Measurements from ENCODE around the gene LSM2. TPM values are rescaled to one million over a fixed set of nuclear protein-coding genes. Genes with fewer than 3 reads are reported as not detected.
A peak's percentile ranks its signal among the peaks of the same experiment; 100 is the strongest.

The LSM2 gene
- total and polyA plus RNA-seq, 7 experiments from 2014 or later = 22.9 to 94.5 (median 31.1) TPM

GRCh38 chr6:31830886-31831335, 24.1 kb upstream of the LSM2 start:
- H3K27ac ChIP-seq (ENCODE audit: low read depth, low read length) = peak overlapping the region; percentile 73
- peaks cover 0 to 9% (median 0%) of the 10 kb centered on the region in 3 experiments for H3K36me3 ChIP-seq (ENCODE audit: control insufficient read depth in 2 of 3, insufficient read depth in 3 of 3, low read length in 3 of 3)
- intact Hi-C loops (cut with micrococcal nuclease) = loop anchor here (1.0 to 10.0 kb wide), 11 partner anchors 14 to 1024 kb away; partner anchors contain the start of genes BAG6 (in 1 of the 2), DDAH2 (in 1 of the 2), MICA (in 1 of the 2) and MICB (in 1 of the 2)
- ChIA-PET CTCF (interaction anchor here (0.6 to 2.4 kb wide), 19 partner anchors 13 to 282 kb away, joined by 3 to 23 read pairs (median 3); partner anchors contain the start of genes DDAH2, LY6G5C, NEU1 and VARS1), POLR2A (interaction anchor here (0.6 to 4.4 kb wide), 23 partner anchors 9 to 1004 kb away, joined by 3 to 33 read pairs (median 5); partner anchors contain the start of genes C6orf47, CSNK2B, DDAH2 and GPANK1)
- no peaks in the 10 kb centered on the region for H3K27me3 ChIP-seq (ENCODE audit: control insufficient read depth in 2 of 2, insufficient read depth in 2 of 2, low read length in 2 of 2)
- H3K9me3 ChIP-seq (ENCODE audit: control insufficient read depth in 2 of 3, low read length in 3 of 3) = no peaks in the 10 kb centered on the region
- H3K4me3 ChIP-seq (ENCODE audit: low read length) = peak overlapping the region; percentile 82
- Mint-ChIP-seq H3K27me3 (no peaks in the 10 kb centered on the region), H3K4me3 (peak overlapping the region; percentile 86 to 100 (median 96)), H3K4me1 (peaks cover 12 to 42% (median 36%) of the 10 kb centered on the region in 7 donors), H3K36me3 (peaks cover 0 to 11% (median 0%) of the 10 kb centered on the region in 5 donors), H3K27ac (peak overlapping the region; percentile 79 to 96 (median 88)), H3K9me3 (no peaks in the 10 kb centered on the region)
- H3K4me1 ChIP-seq (ENCODE audit: control insufficient read depth in 2 of 2, insufficient read depth in 2 of 2, low read length in 2 of 2) = peaks cover 14 to 23% of the 10 kb centered on the region in 2 donors
- DNase-seq (no peak), ATAC-seq (no peak)

GRCh38 chr6:31829633-31830283, 23.0 kb upstream of the LSM2 start:
- CTCF ChIA-PET = interaction anchor here (0.6 to 2.4 kb wide), 12 partner anchors 11 to 281 kb away, joined by 3 to 23 read pairs (median 3); partner anchors contain the start of genes DDAH2, LTB, LY6G5C and NEU1

GRCh38 chr6:31827286-31828079, 20.7 kb upstream of the LSM2 start, which contains the start of gene HSPA1B:
Gene HSPA1B, plus strand, starts transcription at chr6:31827738. Its CDS starts 213 bp downstream, at chr6:31827951.
- Mint-ChIP-seq H3K27me3 (no peaks in the 10 kb centered on the region), H3K4me1 (peaks cover 11 to 51% (median 46%) of the 10 kb centered on the region in 7 donors), H3K36me3 (peaks cover 0 to 3% (median 0%) of the 10 kb centered on the region in 5 donors), H3K4me3 (peak within 1 kb of the TSS; percentile 85 to 97 (median 90)), H3K9me3 (no peaks in the 10 kb centered on the region), H3K27ac (peak within 1 kb of the TSS; percentile 93 to 99 (median 97))
- peak; percentile 80 for ATAC-seq
- Histone ChIP-seq H3K4me1 (ENCODE audit: control insufficient read depth in 2 of 2, insufficient read depth in 2 of 2, low read length in 2 of 2) (peaks cover 12 to 17% of the 10 kb centered on the region in 2 donors), H3K27me3 (ENCODE audit: control insufficient read depth in 2 of 2, insufficient read depth in 2 of 2, low read length in 2 of 2) (no peaks in the 10 kb centered on the region), H3K9me3 (ENCODE audit: control insufficient read depth in 2 of 3, low read length in 3 of 3) (no peaks in the 10 kb centered on the region), H3K36me3 (ENCODE audit: control insufficient read depth in 2 of 3, insufficient read depth in 3 of 3, low read length in 3 of 3) (no peaks in the 10 kb centered on the region), H3K27ac (ENCODE audit: low read depth, low read length) (peak within 1 kb of the TSS; percentile 72), H3K4me3 (ENCODE audit: low read length) (peak within 1 kb of the TSS; percentile 74)
- ChIA-PET POLR2A (interaction anchor here (0.8 to 3.4 kb wide), 18 partner anchors 8 to 279 kb away, joined by 3 to 29 read pairs (median 5); partner anchors contain the start of genes ABHD16A, BAG6, DDAH2 and GPANK1), CTCF (interaction anchor here (0.6 to 1.5 kb wide), 8 partner anchors 12 to 147 kb away, joined by 3 to 7 read pairs (median 4); partner anchors contain the start of genes HSPA1A, HSPA1L, LSM2 and LY6G5C)
- peak; percentile 55 to 96 (median 82) for DNase-seq
- intact Hi-C loops (cut with micrococcal nuclease) = loop anchor here (1.0 to 10.0 kb wide), 10 partner anchors 32 to 368 kb away; partner anchors contain the start of genes DDAH2 (in 1 of the 2), GPANK1 (in 1 of the 2), GPSM3 (in 1 of the 2) and NEU1 (in 1 of the 2)

More at GRCh38 chr6:31829633-31830283, 23.0 kb upstream of the LSM2 start:
- intact Hi-C loops (cut with micrococcal nuclease) = loop anchor here (1.0 to 10.0 kb wide), 12 partner anchors 13 to 1025 kb away; partner anchors contain the start of genes BAG6 (in 1 of the 2), DDAH2 (in 1 of the 2), GPSM3 (in 1 of the 2) and MICA (in 1 of the 2)
- H3K4me1 Mint-ChIP-seq = peaks cover 11 to 44% (median 37%) of the 10 kb centered on the region in 7 donors
- peak in 6 of 9 donors; percentile 45 to 67 (median 54) for DNase-seq
- no peaks in the 10 kb centered on the region for H3K27me3 ChIP-seq (ENCODE audit: control insufficient read depth in 2 of 2, insufficient read depth in 2 of 2, low read length in 2 of 2)
- no peaks in the 10 kb centered on the region for H3K27me3 Mint-ChIP-seq
- H3K36me3 Mint-ChIP-seq = peaks cover 0 to 3% (median 0%) of the 10 kb centered on the region in 5 donors
- peak; percentile 26 for ATAC-seq
- POLR2A ChIA-PET = interaction anchor here (0.6 to 4.4 kb wide), 20 partner anchors 9 to 278 kb away, joined by 3 to 33 read pairs (median 6); partner anchors contain the start of genes C6orf47, CSNK2B, DDAH2 and GPANK1
- H3K4me3 ChIP-seq (ENCODE audit: low read length) = peak overlapping the region; percentile 82
- H3K27ac Mint-ChIP-seq = peak overlapping the region; percentile 79 to 96 (median 88)
- H3K4me1 ChIP-seq (ENCODE audit: control insufficient read depth in 2 of 2, insufficient read depth in 2 of 2, low read length in 2 of 2) = peaks cover 12 to 22% of the 10 kb centered on the region in 2 donors
- H3K36me3 ChIP-seq (ENCODE audit: control insufficient read depth in 2 of 3, insufficient read depth in 3 of 3, low read length in 3 of 3) = peaks cover 0 to 3% (median 0%) of the 10 kb centered on the region in 3 experiments
- no peaks in the 10 kb centered on the region for H3K9me3 Mint-ChIP-seq
- peak overlapping the region; percentile 73 for H3K27ac ChIP-seq (ENCODE audit: low read depth, low read length)
- no peaks in the 10 kb centered on the region for H3K9me3 ChIP-seq (ENCODE audit: control insufficient read depth in 2 of 3, low read length in 3 of 3)
- H3K4me3 Mint-ChIP-seq = peak overlapping the region; percentile 86 to 100 (median 96)

- intact Hi-C loops (cut with micrococcal nuclease) = loop anchor here (1.0 to 10.0 kb wide), 10 partner anchors 32 to 368 kb away; partner anchors contain the start of genes DDAH2 (in 1 of the 2), GPANK1 (in 1 of the 2), GPSM3 (in 1 of the 2) and NEU1 (in 1 of the 2)
- Histone ChIP-seq H3K27ac (ENCODE audit: low read depth, low read length) (peak overlapping the region; percentile 72), H3K27me3 (ENCODE audit: control insufficient read depth in 2 of 2, insufficient read depth in 2 of 2, low read length in 2 of 2) (no peaks in the 10 kb centered on the region), H3K4me3 (ENCODE audit: low read length) (peak overlapping the region; percentile 74), H3K36me3 (ENCODE audit: control insufficient read depth in 2 of 3, insufficient read depth in 3 of 3, low read length in 3 of 3) (no peaks in the 10 kb centered on the region), H3K4me1 (ENCODE audit: control insufficient read depth in 2 of 2, insufficient read depth in 2 of 2, low read length in 2 of 2) (peaks cover 12 to 17% of the 10 kb centered on the region in 2 donors), H3K9me3 (ENCODE audit: control insufficient read depth in 2 of 3, low read length in 3 of 3) (no peaks in the 10 kb centered on the region)
- no peak for DNase-seq
- Mint-ChIP-seq H3K9me3 (no peaks in the 10 kb centered on the region), H3K4me3 (peak overlapping the region; percentile 85 to 97 (median 90)), H3K27ac (peak overlapping the region; percentile 93 to 99 (median 97)), H3K4me1 (peaks cover 11 to 57% (median 51%) of the 10 kb centered on the region in 7 donors), H3K27me3 (no peaks in the 10 kb centered on the region), H3K36me3 (peaks cover 0 to 3% (median 0%) of the 10 kb centered on the region in 5 donors)
- ChIA-PET POLR2A (interaction anchor here (0.6 to 3.4 kb wide), 17 partner anchors 9 to 278 kb away, joined by 3 to 29 read pairs (median 5); partner anchors contain the start of genes ABHD16A, BAG6, DDAH2 and HSPA1A), CTCF (interaction anchor here (0.6 to 1.5 kb wide), 6 partner anchors 19 to 146 kb away, joined by 3 to 7 read pairs (median 5); partner anchors contain the start of genes CLIC1, LSM2 and LY6G5C)
- peak; percentile 10 for ATAC-seq
These were observed 20.1 kb upstream of the LSM2 start for GRCh38 chr6:31826793-31827285.

- ChIA-PET POLR2A (interaction anchor here (0.6 to 3.4 kb wide), 6 partner anchors 10 to 168 kb away, joined by 3 to 29 read pairs (median 4); partner anchors contain the start of genes HSPA1A, HSPA1L and LSM2), CTCF (no interaction called here)
- Mint-ChIP-seq H3K27ac (peak overlapping the region in 7 of 9 donors; percentile 21 to 99 (median 94)), H3K4me1 (peaks cover 13 to 61% (median 50%) of the 10 kb centered on the region in 7 donors), H3K36me3 (peaks cover 0 to 3% (median 0%) of the 10 kb centered on the region in 5 donors), H3K9me3 (no peaks in the 10 kb centered on the region), H3K4me3 (peak overlapping the region in 8 of 10 donors; percentile 25 to 97 (median 90)), H3K27me3 (no peaks in the 10 kb centered on the region)
- no peaks in the 10 kb centered on the region for H3K36me3 ChIP-seq (ENCODE audit: control insufficient read depth in 2 of 3, insufficient read depth in 3 of 3, low read length in 3 of 3)
- H3K27ac ChIP-seq (ENCODE audit: low read depth, low read length) = peak overlapping the region; percentile 29
- no peaks in the 10 kb centered on the region for H3K9me3 ChIP-seq (ENCODE audit: control insufficient read depth in 2 of 3, low read length in 3 of 3)
- no peak overlapping the region for H3K4me3 ChIP-seq (ENCODE audit: low read length)
- no peak for DNase-seq
- intact Hi-C loops (cut with micrococcal nuclease) = loop anchor here in 1 of 2 donors (10.0 kb wide), 1 partner anchor 369 kb away; the partner anchor contains the start of genes GPSM3 and PBX2
- peaks cover 12 to 13% of the 10 kb centered on the region in 2 donors for H3K4me1 ChIP-seq (ENCODE audit: control insufficient read depth in 2 of 2, insufficient read depth in 2 of 2, low read length in 2 of 2)
- ATAC-seq = no peak
- H3K27me3 ChIP-seq (ENCODE audit: control insufficient read depth in 2 of 2, insufficient read depth in 2 of 2, low read length in 2 of 2) = no peaks in the 10 kb centered on the region
These were observed 18.8 kb upstream of the LSM2 start for GRCh38 chr6:31825553-31825952.
